DND-41 (cell line): ENCODE results near the gene KRTAP10-9.
"Not testable (repeated sequence)": the region's sequence is repeated elsewhere in the genome, so short reads cannot be mapped to it uniquely, and the experiment has no call there.

ENCODE experiments used
- ATAC-seq: fragments of 200-7000 bp; cut with Tn5 transposase; 3 replicates; pipeline ENCODE4 v1.9.1; 2021; ENCODE audit warnings: low read depth; ENCODE audit not compliant: insufficient read depth
- DNase-seq: peaks from one replicate; pipeline ENCODE4 v3.0.0-alpha.2; 2020
- H2AFZ ChIP-seq: 2 replicates; pipeline ENCODE4 v1.6.0; 2012; ENCODE audit warnings: low read depth, low read length
- H3K27ac ChIP-seq: 2 replicates; pipeline ENCODE4 v1.5.1; 2012; ENCODE audit warnings: low read length, inconsistent platforms
- H3K27me3 ChIP-seq: fragments of 200-600 bp; sonication (generic); 2 replicates; pipeline ENCODE4 v1.6.0; 2012; ENCODE audit warnings: low read length, mild to moderate bottlenecking, inconsistent platforms; ENCODE audit not compliant: insufficient read depth, poor library complexity
- H3K36me3 ChIP-seq: 2 replicates; pipeline ENCODE4 v1.5.1; 2012; ENCODE audit warnings: low read length, inconsistent platforms; ENCODE audit not compliant: insufficient read depth
- H3K4me1 ChIP-seq: 2 replicates; pipeline ENCODE4 v1.5.1; 2012; ENCODE audit warnings: mild to moderate bottlenecking, low read length; ENCODE audit not compliant: insufficient read depth
- H3K4me2 ChIP-seq: 2 replicates; pipeline ENCODE4 v1.6.0; 2012; ENCODE audit warnings: mild to moderate bottlenecking, moderate library complexity, low read length, inconsistent platforms; ENCODE audit not compliant: insufficient read depth
- H3K4me3 ChIP-seq, 2 experiments: fragments of 200-600 bp in 1 of 2; shearing (Covaris generic) in 1 of 2; 2 replicates each; pipeline ENCODE4 v1.5.1; 2012 to 2016; ENCODE audit warnings: inconsistent platforms in 2 of 2, low read length in 2 of 2, mild to moderate bottlenecking in 2 of 2, low read depth in 1 of 2, moderate library complexity in 1 of 2
- H3K79me2 ChIP-seq: 2 replicates; pipeline ENCODE4 v1.6.0; 2012; ENCODE audit warnings: low read length, inconsistent platforms; ENCODE audit not compliant: insufficient read depth
- H3K9ac ChIP-seq: 2 replicates; pipeline ENCODE4 v1.6.0; 2012; ENCODE audit warnings: low read depth, mild to moderate bottlenecking, inconsistent platforms, low read length, moderate library complexity
- H3K9me3 ChIP-seq: 2 replicates; pipeline ENCODE4 v1.5.1; 2012; ENCODE audit warnings: low read length, moderate library complexity, mild to moderate bottlenecking, inconsistent platforms; ENCODE audit not compliant: insufficient read depth, severe bottlenecking
- H4K20me1 ChIP-seq: 2 replicates; pipeline ENCODE4 v1.6.0; 2012; ENCODE audit warnings: low read length; ENCODE audit not compliant: insufficient read depth
- CTCF ChIP-seq: IDR thresholded peaks from 2 replicates; pipeline ENCODE4 v1.5.1; 2012; ENCODE audit warnings: borderline replicate concordance, low read length, moderate library complexity, mild to moderate bottlenecking; ENCODE audit not compliant: poor library complexity, severe bottlenecking; ENCODE audit errors: extremely low read depth
- EZH2 ChIP-seq: IDR thresholded peaks from 3 replicates; pipeline ENCODE4 v1.6.1; 2012; ENCODE audit warnings: borderline replicate concordance, low read depth, mild to moderate bottlenecking, moderate library complexity, low read length, inconsistent platforms; ENCODE audit not compliant: severe bottlenecking

The KRTAP10-9 gene

GRCh38 chr21:44626673-44627143 lies at the start of gene KRTAP10-9:
TSS of gene KRTAP10-9 (plus strand) at chr21:44627093. CDS start at chr21:44627172, 79 bp downstream.
- H3K27ac ChIP-seq: no peak within 1 kb of the TSS
- no peaks in the 10 kb centered on the region for H3K27me3 ChIP-seq
- ATAC-seq: no peak
- no peak within 1 kb of the TSS for H2AFZ ChIP-seq
- H3K9ac ChIP-seq: no peak within 1 kb of the TSS
- TF ChIP-seq EZH2: no peak
- H3K4me2 ChIP-seq: no peak within 1 kb of the TSS
- no peak for DNase-seq
- no peaks in the 10 kb centered on the region for H3K36me3 ChIP-seq
- H3K4me3 ChIP-seq: no peak within 1 kb of the TSS
- H3K4me1 ChIP-seq: no peaks in the 10 kb centered on the region
- no peaks in the 10 kb centered on the region for H4K20me1 ChIP-seq
- H3K79me2 ChIP-seq: no peaks in the 10 kb centered on the region
- H3K9me3 ChIP-seq: peaks cover 15% of the 10 kb centered on the region

- ATAC-seq (no peak), DNase-seq (no peak)
- H3K9me3 ChIP-seq: peaks cover 9% of the 10 kb centered on the region
- no peak overlapping the region for H3K27ac ChIP-seq
- H3K36me3 ChIP-seq: no peaks in the 10 kb centered on the region
- H4K20me1 ChIP-seq: no peaks in the 10 kb centered on the region
- no peaks in the 10 kb centered on the region for H3K4me1 ChIP-seq
- TF ChIP-seq EZH2: no peak
- TF ChIP-seq CTCF: no peak
- H3K4me2 ChIP-seq: no peak overlapping the region
- no peaks in the 10 kb centered on the region for H3K79me2 ChIP-seq
- no peak overlapping the region for H3K4me3 ChIP-seq
- no peak overlapping the region for H3K9ac ChIP-seq
- no peak overlapping the region for H2AFZ ChIP-seq
- no peaks in the 10 kb centered on the region for H3K27me3 ChIP-seq
Measured at GRCh38 chr21:44578371-44579055, 48.4 kb upstream of the KRTAP10-9 start.

- Histone ChIP-seq H3K27me3 (no peaks in the 10 kb centered on the region), H4K20me1 (no peaks in the 10 kb centered on the region), H3K9me3 (peaks cover 9% of the 10 kb centered on the region), H3K79me2 (no peaks in the 10 kb centered on the region), H3K4me2 (no peak overlapping the region), H3K9ac (no peak overlapping the region), H3K27ac (no peak overlapping the region), H3K4me3 (no peak overlapping the region), H3K4me1 (no peaks in the 10 kb centered on the region), H2AFZ (no peak overlapping the region), H3K36me3 (no peaks in the 10 kb centered on the region)
- DNase-seq: no peak
- TF ChIP-seq EZH2 (no peak), CTCF (no peak)
- no peak for ATAC-seq
Measured at GRCh38 chr21:44579056-44579832, 47.6 kb upstream of the KRTAP10-9 start.

GRCh38 chr21:44579833-44580144 lies 47.1 kb upstream of the KRTAP10-9 start:
- Histone ChIP-seq H3K27me3 (no peaks in the 10 kb centered on the region), H3K4me1 (no peaks in the 10 kb centered on the region), H3K9ac (no peak overlapping the region), H4K20me1 (no peaks in the 10 kb centered on the region), H2AFZ (no peak overlapping the region), H3K4me3 (no peak overlapping the region), H3K27ac (no peak overlapping the region), H3K4me2 (no peak overlapping the region), H3K36me3 (no peaks in the 10 kb centered on the region), H3K9me3 (peaks cover 9% of the 10 kb centered on the region), H3K79me2 (no peaks in the 10 kb centered on the region)
- no peak for DNase-seq
- no peak for TF ChIP-seq CTCF
- no peak for TF ChIP-seq EZH2
- no peak for ATAC-seq

GRCh38 chr21:44580231-44580821 lies 46.6 kb upstream of the KRTAP10-9 start, which contains the start of gene KRTAP10-5:
TSS of gene KRTAP10-5 (minus strand) at chr21:44580604. CDS start at chr21:44580578, 26 bp downstream.
- ATAC-seq, H3K36me3 ChIP-seq, DNase-seq, H3K27ac ChIP-seq, H3K9ac ChIP-seq, H2AFZ ChIP-seq, H3K27me3 ChIP-seq, H4K20me1 ChIP-seq, H3K4me1 ChIP-seq, H3K4me3 ChIP-seq, H3K79me2 ChIP-seq, H3K9me3 ChIP-seq, H3K4me2 ChIP-seq: not testable (repeated sequence)
